IMR-90 (cell line): ENCODE measurements around the gene TRAF3.

ENCODE experiments used
- CTCF ChIP-seq: conservative IDR thresholded peaks from 2 replicates; pipeline ENCODE4 v1.5.1; 2012; ENCODE audit warnings: mild to moderate bottlenecking, low read depth, low read length, improper control_type of control experiment
- MXI1 ChIP-seq: IDR thresholded peaks from 2 replicates; pipeline ENCODE4 v1.6.1; 2012; ENCODE audit warnings: low read depth, mild to moderate bottlenecking, low read length, moderate library complexity, borderline replicate concordance
- SMC3 ChIP-seq: fragments of 150-350 bp; IDR thresholded peaks from 2 replicates; pipeline ENCODE4 v1.6.1; 2016; ENCODE audit warnings: low read depth, mild to moderate bottlenecking, antibody characterized with exemption, low read length, moderate library complexity

- TF ChIP-seq SMC3: no peak
- TF ChIP-seq CTCF: no peak
- TF ChIP-seq MXI1: no peak
Observed at GRCh38 chr14:102728501-102728900, 48.7 kb upstream of the TRAF3 start.
